8988T (cell line): ENCODE measurements around the gene EPG5.
"Not testable (repeated sequence)": the region's sequence is repeated elsewhere in the genome, so short reads cannot be mapped to it uniquely, and the experiment has no call there.

ENCODE experiments used
- DNase-seq: peaks from one replicate; pipeline ENCODE4 v3.0.0; 2011

Gene EPG5

DNA sequence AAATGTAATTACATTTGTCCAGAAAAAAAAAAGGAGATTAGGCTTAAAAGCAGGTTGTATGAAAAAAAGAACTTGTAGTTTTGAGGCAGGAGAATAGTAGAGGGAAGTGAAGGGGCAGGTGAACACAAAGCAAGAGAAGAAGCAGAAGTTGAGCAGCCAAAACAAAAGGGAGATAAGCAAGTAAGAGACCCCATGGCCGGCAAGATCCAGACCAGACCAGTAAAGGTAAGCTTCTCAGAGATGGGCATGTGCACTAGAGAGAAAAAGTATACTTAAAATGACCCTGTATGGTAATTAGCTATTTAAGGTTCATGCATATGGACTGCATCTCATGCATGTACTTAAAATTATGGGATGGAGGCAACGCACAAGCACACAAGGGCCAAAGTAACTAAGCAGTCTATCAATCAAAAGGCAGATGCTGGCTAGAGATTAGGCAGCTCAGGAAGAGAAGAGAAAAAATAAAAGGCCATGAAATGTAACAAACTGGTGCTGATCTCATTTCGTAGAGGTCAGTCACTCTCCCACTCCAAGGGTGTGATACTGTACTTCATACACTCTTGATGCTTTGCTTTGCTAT, 132.0 kb downstream of the EPG5 start:
- DNase-seq, result no peak

DNA sequence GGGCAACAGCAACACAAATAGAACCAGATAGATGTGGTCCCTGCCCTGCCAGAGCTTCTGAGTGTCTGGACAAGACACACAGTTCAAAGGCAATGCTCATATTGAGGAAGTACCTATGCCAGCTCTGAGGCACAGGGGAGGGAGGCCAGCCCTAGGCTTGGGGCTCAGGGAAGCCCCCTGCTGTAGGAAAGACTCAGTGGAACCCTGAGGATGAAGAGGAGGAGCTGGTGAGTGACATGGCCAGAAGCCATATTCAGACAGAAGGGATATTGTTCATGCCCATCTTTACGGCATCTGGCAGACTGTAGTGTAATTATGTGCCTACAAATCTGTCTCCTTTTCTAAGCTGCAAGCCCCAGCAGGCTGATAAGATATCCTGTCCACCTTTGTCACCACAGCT, 132.8 kb downstream of the EPG5 start:
- DNase-seq, result no peak

GRCh38 chr18:45833846-45834245, 133.3 kb downstream of the EPG5 start:
- DNase-seq, result no peak

DNA sequence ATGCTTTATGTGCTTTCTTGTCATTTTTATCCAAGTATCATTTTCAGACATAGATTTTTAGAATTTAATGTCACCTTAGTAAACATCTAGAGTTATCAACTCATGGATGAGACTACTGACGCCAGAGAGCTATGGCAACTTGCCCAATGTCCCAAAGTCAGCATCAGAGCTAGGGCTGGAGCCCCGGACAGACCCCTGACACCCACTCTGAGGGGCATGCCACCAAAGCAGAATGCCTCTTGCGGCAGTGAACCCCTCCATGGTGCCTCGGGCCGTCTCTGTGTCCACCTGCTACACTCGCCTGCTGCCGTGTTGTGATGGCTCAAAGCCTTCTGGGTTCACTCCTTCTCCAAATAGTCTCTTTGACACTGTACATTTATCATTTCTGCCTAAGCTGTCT, 136.2 kb downstream of the EPG5 start:
- no peak for DNase-seq

- DNase-seq, result no peak
These were observed 137.3 kb downstream of the EPG5 start for GRCh38 chr18:45829855-45830254.

- DNase-seq, result no peak
These were observed 138.0 kb downstream of the EPG5 start for GRCh38 chr18:45828917-45829811.

GRCh38 chr18:45826716-45827115, 140.4 kb downstream of the EPG5 start:
- DNase-seq, result not testable (repeated sequence)

GRCh38 chr18:45826084-45826483, 141.0 kb downstream of the EPG5 start:
- DNase-seq, result no peak

DNA sequence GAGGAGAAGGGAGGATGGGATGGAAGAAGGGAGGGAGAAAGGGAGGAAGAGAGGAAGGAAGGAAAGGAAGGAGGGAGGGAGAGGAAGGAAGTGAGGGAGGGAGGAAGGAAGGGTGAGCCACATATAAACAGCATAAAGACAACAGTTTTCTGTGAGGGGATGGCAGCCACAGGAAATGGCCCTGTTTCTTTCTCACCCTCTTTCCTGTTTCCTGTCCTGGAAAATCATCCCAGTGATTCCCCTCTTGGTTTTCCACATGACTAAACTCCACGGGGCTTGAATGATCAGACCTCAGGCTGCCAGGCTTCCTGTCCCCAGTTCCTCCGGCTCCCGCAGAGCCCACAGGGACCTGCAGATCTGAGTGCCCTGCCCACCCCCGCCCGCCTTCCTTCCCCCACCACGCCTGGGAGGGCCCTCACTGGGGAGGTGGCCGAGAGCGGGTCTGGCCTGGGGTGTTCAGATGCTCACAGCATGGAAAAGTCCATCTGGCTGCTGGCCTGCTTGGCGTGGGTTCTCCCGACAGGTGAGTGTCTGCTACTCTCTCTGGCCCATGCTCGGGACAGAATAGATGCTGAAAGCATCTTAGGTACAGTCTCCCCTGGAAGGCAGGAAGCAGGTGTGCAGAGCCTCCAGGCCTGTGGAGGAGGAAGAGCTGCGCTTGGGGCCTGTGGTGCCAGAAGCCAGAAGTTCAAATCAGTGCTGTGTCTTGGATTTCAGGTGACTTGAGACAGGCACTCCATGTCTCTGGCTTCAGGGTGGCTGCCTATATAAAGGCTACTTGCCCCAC, 141.7 kb downstream of the EPG5 start, which contains the start of gene SIGLEC15:
TSS of gene SIGLEC15 (plus strand) at position 418 of the 787 bp plus-strand sequence. CDS start at position 472, 54 bp downstream.
- no peak for DNase-seq

DNA sequence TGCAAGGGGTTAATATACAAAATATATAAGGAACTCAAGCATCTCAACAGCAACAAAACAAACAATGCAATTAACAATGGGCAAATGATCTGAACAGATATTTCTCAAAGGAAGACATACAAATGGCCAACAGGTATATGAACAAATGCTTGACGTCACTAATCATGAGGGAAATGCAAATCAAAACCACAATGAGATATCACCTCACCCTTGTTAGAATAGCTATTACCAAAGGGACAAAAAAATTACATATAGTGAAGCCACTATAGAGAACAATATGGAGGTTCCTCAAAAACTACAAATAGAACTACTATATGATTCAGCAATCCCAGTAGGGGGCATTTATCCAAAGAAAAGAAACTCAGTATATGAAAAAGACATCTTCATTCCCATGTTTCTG, 145.4 kb downstream of the EPG5 start:
- no peak for DNase-seq

- no peak for DNase-seq
These were observed 146.1 kb downstream of the EPG5 start for GRCh38 chr18:45821026-45821425.

- DNase-seq, result no peak
These were observed 146.9 kb downstream of the EPG5 start for GRCh38 chr18:45820106-45820745.

- DNase-seq, result not testable (repeated sequence)
These were observed 148.4 kb downstream of the EPG5 start for GRCh38 chr18:45818765-45819164.

GRCh38 chr18:45817543-45817942, 149.6 kb downstream of the EPG5 start:
- no peak for DNase-seq

DNA sequence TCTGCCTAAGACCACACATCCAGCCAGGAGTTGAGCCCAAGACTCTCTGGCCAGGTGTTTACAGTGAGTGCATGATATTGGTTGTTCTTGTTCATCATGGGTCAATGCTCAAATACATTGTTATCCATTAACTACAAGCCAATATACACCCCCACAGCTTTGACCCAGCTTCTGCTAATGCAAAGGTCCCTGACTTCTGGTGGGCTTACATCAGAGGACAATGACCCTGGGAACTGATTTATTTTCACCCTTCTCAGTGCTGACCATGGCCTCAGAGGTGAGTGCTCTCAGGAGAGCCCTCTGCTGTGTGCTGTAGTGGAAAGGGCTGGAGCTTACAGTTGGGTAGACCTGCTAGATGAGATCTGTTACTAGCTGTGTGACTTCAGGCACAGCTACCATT, 152.4 kb downstream of the EPG5 start:
- DNase-seq, result not testable (repeated sequence)

DNA sequence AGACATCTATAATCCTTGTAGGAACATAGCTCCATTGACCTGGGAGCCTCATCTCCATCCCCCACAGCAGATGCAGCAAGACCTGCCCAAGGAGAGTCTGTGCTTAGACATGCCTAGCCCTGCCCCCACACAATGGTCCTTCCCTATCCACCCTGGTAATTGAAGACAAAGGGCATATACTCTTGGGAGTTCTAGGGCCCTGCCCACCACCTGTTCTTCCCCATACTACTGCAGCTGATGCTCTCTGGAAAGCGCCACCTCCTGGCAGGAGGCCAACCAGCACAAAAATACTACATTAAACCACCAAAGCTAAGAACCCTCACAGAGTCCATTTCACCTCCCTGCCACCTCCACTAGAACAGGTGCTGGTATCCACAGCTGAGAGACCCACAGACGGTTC, 160.0 kb downstream of the EPG5 start:
- DNase-seq, result not testable (repeated sequence)

- no peak for DNase-seq
These were observed 160.9 kb downstream of the EPG5 start for GRCh38 chr18:45806226-45806625.

DNA sequence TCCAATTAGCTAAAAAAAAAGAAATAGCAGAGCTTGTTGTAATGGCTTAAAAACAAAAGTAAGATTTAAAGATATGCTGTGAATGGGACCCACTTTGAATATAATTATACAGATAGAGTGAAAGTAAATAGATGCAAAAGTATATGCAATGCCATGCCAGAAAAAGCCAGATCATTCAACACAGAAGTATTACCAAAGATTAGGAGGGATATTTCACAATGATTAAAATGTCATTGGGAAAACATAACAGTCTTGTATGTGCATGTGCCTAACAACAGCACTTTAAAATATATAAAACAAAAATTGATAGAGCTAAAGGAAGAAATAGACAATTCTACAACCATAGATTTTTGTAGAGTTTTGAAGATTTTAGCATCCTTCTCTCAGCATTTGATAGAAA, 161.6 kb downstream of the EPG5 start:
- no peak for DNase-seq

- no peak for DNase-seq
These were observed 164.2 kb downstream of the EPG5 start for GRCh38 chr18:45802814-45803492.

GRCh38 chr18:45801416-45802004, 165.6 kb downstream of the EPG5 start:
- no peak for DNase-seq
